Heart left ventricle (tissue), 16 donors: ENCODE results near the gene SLC17A2. TPM values are rescaled to one million over a fixed set of nuclear protein-coding genes. Genes with fewer than 3 reads are reported as not detected.
A peak's percentile ranks its signal among the peaks of the same experiment; 100 is the strongest.

ENCODE experiments used
- ATAC-seq, 4 donors: fragments of 200-7000 bp; cut with Tn5 transposase; one replicate each; pipeline ENCODE4 v1.9.1; 2020 to 2022; ENCODE audit warnings: moderate library complexity in 4 of 4, mild to moderate bottlenecking in 3 of 4, moderate number of reproducible peaks in 1 of 4
- DNase-seq, 5 donors: peaks; one replicate each; pipeline ENCODE4 v3.0.0-alpha.2; 2020
- H3K27ac ChIP-seq, 12 donors: fragments of 200-600 bp; sonication (generic) in 4 of 12; one replicate each; pipeline versions ENCODE4 v1.5.0 to v1.8.0; 2016 to 2022; ENCODE audit warnings: mild to moderate bottlenecking in 2 of 12
- H3K27me3 ChIP-seq, 9 donors: fragments of 200-600 bp; sonication (generic) in 2 of 9; one replicate each; pipeline versions ENCODE4 v1.5.1 to v1.8.0; 2016 to 2022; ENCODE audit warnings: mild to moderate bottlenecking in 3 of 9
- H3K36me3 ChIP-seq, 9 donors: fragments of 200-600 bp; sonication (generic) in 2 of 9; one replicate each; pipeline versions ENCODE4 v1.5.0 to v1.8.0; 2018 to 2022; ENCODE audit warnings: mild to moderate bottlenecking in 2 of 9
- H3K4me1 ChIP-seq, 12 donors: fragments of 200-600 bp; sonication (generic) in 4 of 12; one replicate each; pipeline versions ENCODE4 v1.5.0 to v1.8.0; 2016 to 2022; ENCODE audit warnings: mild to moderate bottlenecking in 3 of 12
- H3K4me3 ChIP-seq, 12 donors: fragments of 200-600 bp; sonication (generic) in 4 of 12; one replicate each; pipeline versions ENCODE4 v1.5.0 to v1.8.0; 2017 to 2022; ENCODE audit warnings: mild to moderate bottlenecking in 9 of 12, moderate library complexity in 4 of 12
- H3K9me3 ChIP-seq, 12 donors: fragments of 200-600 bp; sonication (generic) in 4 of 12; one replicate each; pipeline versions ENCODE4 v1.5.0 to v1.8.0; 2016 to 2022; ENCODE audit warnings: mild to moderate bottlenecking in 1 of 12
- POLR2A ChIP-seq, 2 donors: fragments of 450-650 bp; IDR thresholded peaks; one replicate each; pipeline ENCODE4 v1.6.1; 2017; ENCODE audit warnings: antibody characterized with exemption in 2 of 2, mild to moderate bottlenecking in 2 of 2, moderate library complexity in 2 of 2
- WGBS, 4 donors: extraction: QIAGEN DNeasy Blood & Tissue Kit in 2 of 4; methylation state at CpG; one replicate each; pipeline versions ENCODE4 v1.1.5 to v1.1.7; 2013 to 2018; 5-methylcytosine and 5-hydroxymethylcytosine counted together
- intact Hi-C, 10 donors: fragments of 100-400 bp; cut with DNase I; formaldehyde crosslinking; loops; one replicate each; pipeline versions ENCODE4 v1.11.1 to v1.14.2; 2022
- polyA plus RNA-seq, 2 donors: library from polyadenylated mRNA; stranded (reverse); fragments of 200-250 nt; gene quantifications; one replicate each; pipeline ENCODE4 v1.2.3, GENCODE V29; 2013
- total RNA-seq, 9 donors: library from RNA; depleted of rRNA in 2 of 9; stranded (reverse); fragments of >200 nt in 2 of 9; fragmentation: NEBNext Ultra II Directional in 3 of 9; extraction: Animal tissue kit (Norgen Biotek cat#: 25700) in 3 of 9; gene quantifications; one replicate each; pipeline versions ENCODE4 v1.1.0 to v1.2.4, GENCODE V29; 2016 to 2023
- TF ChIP-seq, protein P1 (sequence below), 12 donors: fragments of 200-600 bp; sonication (generic) in 4 of 12; IDR thresholded peaks; one replicate each; pipeline versions ENCODE4 v1.5.0 to v1.8.0; 2018 to 2022; ENCODE audit warnings: antibody characterized with exemption in 12 of 12, mild to moderate bottlenecking in 5 of 12
- donor health status: ischemic (EF 13 %, LVEDD 7.1; RV severe dilation, severe dysfunction).
- donor health status: healthy with polysubstance abuse.
- donor health status: DM: no; HTN: yes; CAD: no.
- donor health status: DM: no; HTN: no; CAD: no.
- donor health status: ischemic (EF 25% LVEDD 6.9; RV normal size, moderate dysfunction).
- donor health status: ischemic (EF 25% LVEDD 5.7; RV mildly dilated, moderate dysfunction).
- donor health status: healthy.
- donor health status: DM: yes; HTN: yes; CAD: no.
- donor health status: ischemic (EF 35%, LVEDD 5.7; RV mildly dilated, moderate dysfunction).
- donor health status: nonischemic (EF 11% LVEDD 7.7; RV severe dilation, severe dysfunction).
- donor health status: DM: yes; HTN: yes; CAD: no.
- donor health status: PGD.
- donor health status: ischemic (EF 29% LVEDD 5.4; RV normal size, mild dysfunction).
- donor health status: nonischemic (EF 23%, LVEDD 6.1; RV moderate dilation, normal function).

Gene SLC17A2
- total and polyA plus RNA-seq, 11 donors: not detected

DNA sequence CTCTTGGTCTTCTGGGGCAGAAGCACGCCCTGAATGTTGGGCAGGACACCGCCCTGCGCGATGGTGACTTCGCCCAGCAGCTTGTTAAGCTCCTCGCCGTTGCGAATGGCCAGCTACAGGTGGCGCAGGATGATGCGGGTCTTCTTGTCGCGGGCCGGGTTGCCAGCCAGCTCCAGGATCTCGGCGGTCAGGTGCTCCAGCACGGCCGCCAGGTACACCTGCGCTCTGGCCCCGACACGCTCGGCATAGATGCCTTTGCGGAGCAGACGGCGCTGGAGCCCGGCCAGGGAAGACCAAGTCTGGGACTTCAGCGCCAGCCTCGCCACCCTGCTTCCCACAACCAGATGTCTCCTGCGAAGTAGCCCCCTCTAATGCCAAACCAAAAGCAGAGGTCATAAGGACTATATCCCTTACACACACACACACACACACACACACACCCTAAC lies 48.4 kb downstream of the SLC17A2 start:
- Histone ChIP-seq H3K9me3 (no peaks in the 10 kb centered on the region), H3K36me3 (no peaks in the 10 kb centered on the region), H3K4me1 (peaks cover 0 to 6% (median 0%) of the 10 kb centered on the region in 12 donors), H3K27me3 (peaks cover 0 to 7% (median 0%) of the 10 kb centered on the region in 9 donors), H3K27ac (no peak overlapping the region), H3K4me3 (peak overlapping the region in 5 of 12 donors; percentile 8 to 56 (median 29))
- DNase-seq: peak in 3 of 5 donors; percentile 10 to 64 (median 16)
- TF ChIP-seq, protein P1, sequence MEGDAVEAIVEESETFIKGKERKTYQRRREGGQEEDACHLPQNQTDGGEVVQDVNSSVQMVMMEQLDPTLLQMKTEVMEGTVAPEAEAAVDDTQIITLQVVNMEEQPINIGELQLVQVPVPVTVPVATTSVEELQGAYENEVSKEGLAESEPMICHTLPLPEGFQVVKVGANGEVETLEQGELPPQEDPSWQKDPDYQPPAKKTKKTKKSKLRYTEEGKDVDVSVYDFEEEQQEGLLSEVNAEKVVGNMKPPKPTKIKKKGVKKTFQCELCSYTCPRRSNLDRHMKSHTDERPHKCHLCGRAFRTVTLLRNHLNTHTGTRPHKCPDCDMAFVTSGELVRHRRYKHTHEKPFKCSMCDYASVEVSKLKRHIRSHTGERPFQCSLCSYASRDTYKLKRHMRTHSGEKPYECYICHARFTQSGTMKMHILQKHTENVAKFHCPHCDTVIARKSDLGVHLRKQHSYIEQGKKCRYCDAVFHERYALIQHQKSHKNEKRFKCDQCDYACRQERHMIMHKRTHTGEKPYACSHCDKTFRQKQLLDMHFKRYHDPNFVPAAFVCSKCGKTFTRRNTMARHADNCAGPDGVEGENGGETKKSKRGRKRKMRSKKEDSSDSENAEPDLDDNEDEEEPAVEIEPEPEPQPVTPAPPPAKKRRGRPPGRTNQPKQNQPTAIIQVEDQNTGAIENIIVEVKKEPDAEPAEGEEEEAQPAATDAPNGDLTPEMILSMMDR (IDR thresholded peaks at IDR 0.05): no peak
- TF ChIP-seq POLR2A (IDR thresholded peaks at IDR 0.05): no peak
- intact Hi-C loops: loop anchor here in 1 of 10 donors (10.0 kb wide), 1 partner anchor 87 kb away; no protein-coding TSS in a partner anchor
- WGBS, 4 donors: 18 to 66% (median 36%) methylated on average over 28 of the region's 28 CpGs
- no peak for ATAC-seq

DNA sequence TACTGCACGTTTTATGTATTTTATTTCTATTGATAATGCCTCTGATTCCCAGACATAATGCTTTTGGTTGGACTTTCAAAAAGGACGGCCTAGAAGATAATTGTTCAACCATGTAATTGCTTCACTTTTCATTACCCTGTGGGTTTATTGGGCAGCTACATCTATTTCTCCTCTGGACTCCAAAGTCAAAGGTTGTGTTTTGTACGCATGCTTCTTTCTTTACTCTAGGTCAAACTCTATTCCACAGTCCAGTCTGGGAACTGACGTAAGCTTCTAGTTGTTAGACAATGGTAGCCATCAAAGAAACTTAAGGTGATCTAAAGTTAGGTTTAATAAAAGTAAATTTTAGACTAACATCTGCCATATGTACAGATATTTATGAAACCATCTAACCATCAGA lies 49.9 kb downstream of the SLC17A2 start:
- DNase-seq: no peak
- Histone ChIP-seq H3K27ac (no peak overlapping the region), H3K4me3 (no peak overlapping the region), H3K36me3 (no peaks in the 10 kb centered on the region), H3K9me3 (no peaks in the 10 kb centered on the region), H3K27me3 (peaks cover 0 to 7% (median 0%) of the 10 kb centered on the region in 9 donors), H3K4me1 (peaks cover 0 to 6% (median 0%) of the 10 kb centered on the region in 12 donors)
- ATAC-seq: no peak
- intact Hi-C loops: loop anchor here in 1 of 10 donors (10.0 kb wide), 1 partner anchor 86 kb away; no protein-coding TSS in a partner anchor
- 83 to 91% (median 88%) methylated on average over 4 of the region's 4 CpGs for WGBS, 4 donors
- TF ChIP-seq POLR2A (IDR thresholded peaks at IDR 0.05): no peak
- TF ChIP-seq, protein P1 (IDR thresholded peaks at IDR 0.05): no peak

DNA sequence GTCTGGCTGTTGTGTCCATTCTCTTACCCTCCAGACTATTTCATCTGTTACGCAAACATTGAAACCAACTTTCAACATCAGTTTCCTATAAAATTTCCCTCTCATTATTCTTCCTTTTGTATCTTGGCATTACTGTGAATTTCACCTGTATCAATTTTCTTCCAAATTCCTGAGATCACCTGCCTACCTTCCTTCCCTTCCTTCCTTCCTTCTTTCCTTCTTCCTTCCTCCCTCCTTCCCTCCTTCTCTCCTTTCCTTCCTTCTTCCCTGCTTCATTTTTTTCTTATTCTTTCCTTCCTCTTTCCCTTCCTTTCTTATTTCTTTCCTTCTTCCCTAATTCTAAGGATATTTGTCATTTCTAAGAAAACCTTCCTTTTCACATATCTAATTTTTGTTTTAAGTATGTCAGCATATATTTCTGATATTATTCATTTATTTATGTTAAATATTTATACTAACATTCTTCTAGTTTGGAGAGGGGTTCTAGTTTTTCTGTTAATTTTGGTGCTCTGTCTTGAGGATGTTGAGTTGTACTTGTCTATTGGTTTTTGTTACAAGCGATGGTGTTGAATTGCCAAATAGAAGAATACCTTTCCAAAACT lies 51.7 kb downstream of the SLC17A2 start:
- H3K4me3 ChIP-seq: no peak overlapping the region
- H3K27me3 ChIP-seq: peaks cover 0 to 7% (median 0%) of the 10 kb centered on the region in 9 donors
- intact Hi-C loops: no loop called here
- no peak for TF ChIP-seq POLR2A (IDR thresholded peaks at IDR 0.05)
- TF ChIP-seq, protein P1 (IDR thresholded peaks at IDR 0.05): no peak
- ATAC-seq: no peak
- H3K4me1 ChIP-seq: peaks cover 0 to 6% (median 0%) of the 10 kb centered on the region in 12 donors
- DNase-seq: no peak
- no peak overlapping the region for H3K27ac ChIP-seq
- no peaks in the 10 kb centered on the region for H3K36me3 ChIP-seq
- no peaks in the 10 kb centered on the region for H3K9me3 ChIP-seq
- WGBS, 4 donors: 91 to 99% (median 97%) methylated on average over 2 of the region's 2 CpGs

DNA sequence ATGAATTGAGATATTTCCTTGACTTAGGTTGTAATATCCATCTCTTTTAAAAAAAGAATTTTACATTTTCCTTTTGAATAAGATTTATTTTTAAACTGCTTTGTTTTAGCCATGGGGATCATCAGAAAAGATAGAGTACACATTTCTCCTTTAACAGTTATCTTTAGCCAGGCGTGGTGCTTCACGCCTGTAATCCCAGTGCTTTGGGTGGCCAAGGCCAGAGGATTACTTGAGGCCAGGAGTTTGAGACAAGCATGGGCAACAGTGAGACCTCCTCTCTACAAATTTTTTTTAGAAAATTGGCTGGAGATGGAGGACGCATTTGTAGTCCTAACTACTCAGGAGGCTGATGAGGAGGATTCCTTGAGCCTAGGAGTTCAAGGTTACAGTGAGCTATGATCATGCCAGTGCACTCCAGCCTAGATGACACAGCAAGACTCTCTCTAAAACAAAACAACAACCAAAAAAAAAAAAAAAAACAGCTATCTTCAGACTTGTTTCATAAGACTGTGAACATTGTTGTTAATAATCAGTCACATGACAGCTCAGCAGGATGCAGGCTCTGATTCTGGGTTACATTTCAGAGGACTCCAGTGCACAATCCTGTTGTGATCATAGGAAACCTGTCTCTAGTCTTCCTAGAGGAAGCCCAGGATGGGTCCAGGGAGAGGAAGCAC lies 54.4 kb downstream of the SLC17A2 start:
- Histone ChIP-seq H3K9me3 (no peaks in the 10 kb centered on the region), H3K4me1 (no peaks in the 10 kb centered on the region), H3K4me3 (no peak overlapping the region), H3K27ac (no peak overlapping the region), H3K27me3 (peaks cover 0 to 4% (median 0%) of the 10 kb centered on the region in 9 donors), H3K36me3 (no peaks in the 10 kb centered on the region)
- intact Hi-C loops: no loop called here
- ATAC-seq (no peak), DNase-seq (no peak)
- no peak for TF ChIP-seq POLR2A (IDR thresholded peaks at IDR 0.05)
- TF ChIP-seq, protein P1 (IDR thresholded peaks at IDR 0.05): no peak
- 66 to 87% (median 82%) methylated on average over 3 of the region's 3 CpGs for WGBS, 4 donors
